Neural cell (in vitro differentiated cells): ENCODE data around the gene IL4I1. TPM values are rescaled to one million over a fixed set of nuclear protein-coding genes. Genes with fewer than 3 reads are reported as not detected.

ENCODE experiments used
- H2AFZ ChIP-seq: fragments of 200-600, 300-800 bp; sonication (generic), shearing (Covaris generic); 2 replicates; pipeline ENCODE4 v1.6.0; 2014; ENCODE audit warnings: low read depth, mild to moderate bottlenecking, antibody characterized with exemption, low read length, moderate library complexity
- H3F3A ChIP-seq: fragments of 200-600 bp; shearing (Covaris generic); 2 replicates; pipeline ENCODE4 v1.6.1; 2016; ENCODE audit warnings: mild to moderate bottlenecking, moderate library complexity, mixed read lengths, antibody characterized with exemption, low read length; ENCODE audit not compliant: insufficient read depth, poor library complexity, severe bottlenecking
- H3K27ac ChIP-seq: fragments of 200-600, 300-800 bp; sonication (generic), shearing (Covaris generic); 2 replicates; pipeline ENCODE4 v1.5.1; 2014; ENCODE audit warnings: mild to moderate bottlenecking, low read length, moderate library complexity
- H3K27me3 ChIP-seq: fragments of 300-800, 200-600 bp; sonication (generic), shearing (Covaris generic); 2 replicates; pipeline ENCODE4 v1.6.0; 2014; ENCODE audit warnings: mild to moderate bottlenecking, low read depth, low read length, moderate library complexity; ENCODE audit not compliant: insufficient read depth
- H3K36me3 ChIP-seq: fragments of 300-800, 200-600 bp; sonication (generic), shearing (Covaris generic); 2 replicates; pipeline ENCODE4 v1.5.1; 2014; ENCODE audit warnings: mild to moderate bottlenecking, antibody characterized with exemption, low read length, moderate library complexity; ENCODE audit not compliant: insufficient read depth
- H3K4me2 ChIP-seq: fragments of 300-800, 200-600 bp; sonication (generic), shearing (Covaris generic); 2 replicates; pipeline ENCODE4 v1.6.0; 2014; ENCODE audit warnings: mild to moderate bottlenecking, low read length
- H3K4me3 ChIP-seq: fragments of 300-800, 200-600 bp; sonication (generic), shearing (Covaris generic); 2 replicates; pipeline ENCODE4 v1.5.1; 2014; ENCODE audit warnings: mild to moderate bottlenecking, low read length, moderate library complexity
- H3K79me2 ChIP-seq: fragments of 200-600 bp; shearing (Covaris generic); replicated peaks from 2 replicates; pipeline ENCODE4 v1.6.0; 2014; ENCODE audit warnings: mild to moderate bottlenecking, low read length, moderate library complexity; ENCODE audit not compliant: insufficient read depth
- H3K9ac ChIP-seq: fragments of 300-800, 200-600 bp; sonication (generic), shearing (Covaris generic); 2 replicates; pipeline ENCODE4 v1.6.1; 2016; ENCODE audit warnings: mild to moderate bottlenecking, low read length, mixed read lengths
- H3K9me2 ChIP-seq: fragments of 200-600 bp; shearing (Covaris generic); 2 replicates; pipeline ENCODE4 v1.6.1; 2016; ENCODE audit warnings: mild to moderate bottlenecking, low read length, mixed read lengths; ENCODE audit not compliant: insufficient read depth
- H3K9me3 ChIP-seq: fragments of 200-600, 300-800 bp; sonication (generic), shearing (Covaris generic); 2 replicates; pipeline ENCODE4 v1.6.1; 2016; ENCODE audit warnings: mild to moderate bottlenecking, mixed run types, low read length, moderate library complexity, mixed read lengths
- H4K20me1 ChIP-seq: fragments of 200-600 bp; shearing (Covaris generic); 2 replicates; pipeline ENCODE4 v1.6.1; 2016; ENCODE audit warnings: mild to moderate bottlenecking, mixed run types; ENCODE audit not compliant: insufficient read depth
- CTCF ChIP-seq: fragments of 450-650 bp; IDR thresholded peaks from 2 replicates; pipeline ENCODE4 v1.5.1; 2014; ENCODE audit warnings: antibody characterized with exemption, mild to moderate bottlenecking, moderate library complexity; ENCODE audit not compliant: poor library complexity, severe bottlenecking
- EP300 ChIP-seq: fragments of 450-650 bp; conservative IDR thresholded peaks from 2 replicates; pipeline ENCODE4 v1.6.1; 2014; ENCODE audit warnings: antibody characterized with exemption, mild to moderate bottlenecking, moderate library complexity; ENCODE audit not compliant: poor library complexity, severe bottlenecking
- EZH2 ChIP-seq: fragments of 200-600, 300-800 bp; shearing (Covaris generic), sonication (generic); IDR thresholded peaks from 2 replicates; pipeline ENCODE4 v1.6.1; 2014; ENCODE audit warnings: antibody characterized with exemption, low read length, borderline replicate concordance, mild to moderate bottlenecking; ENCODE audit not compliant: insufficient read depth, poor library complexity, severe bottlenecking
- MXI1 ChIP-seq: fragments of 450-650 bp; conservative IDR thresholded peaks from 2 replicates; pipeline ENCODE4 v1.6.1; 2014; ENCODE audit warnings: antibody characterized with exemption, mild to moderate bottlenecking; ENCODE audit not compliant: poor library complexity, severe bottlenecking
- POLR2AphosphoS5 ChIP-seq: IDR thresholded peaks from 2 replicates; pipeline ENCODE4 v1.6.1; 2012
- RAD21 ChIP-seq: fragments of 450-650 bp; conservative IDR thresholded peaks from 2 replicates; pipeline ENCODE4 v1.6.1; 2014; ENCODE audit warnings: antibody characterized with exemption, mild to moderate bottlenecking, moderate library complexity
- REST ChIP-seq: IDR thresholded peaks from 2 replicates; pipeline ENCODE4 v1.6.1; 2012; ENCODE audit warnings: borderline replicate concordance
- SMC3 ChIP-seq: fragments of 450-650 bp; conservative IDR thresholded peaks from 2 replicates; pipeline ENCODE4 v1.6.1; 2014; ENCODE audit warnings: antibody characterized with exemption, mild to moderate bottlenecking, moderate library complexity; ENCODE audit not compliant: poor library complexity
- TAF1 ChIP-seq: IDR thresholded peaks from 2 replicates; pipeline ENCODE4 v1.6.1; 2012; ENCODE audit warnings: low read depth
- polyA plus RNA-seq: library from polyadenylated mRNA; depleted of rRNA; stranded (reverse); fragments of >200 nt; gene quantifications from 2 replicates; pipeline ENCODE4 v1.2.3, GENCODE V29; 2014

Gene IL4I1
- polyA plus RNA-seq, 1 donor from 2014 or later: not detected

DNA sequence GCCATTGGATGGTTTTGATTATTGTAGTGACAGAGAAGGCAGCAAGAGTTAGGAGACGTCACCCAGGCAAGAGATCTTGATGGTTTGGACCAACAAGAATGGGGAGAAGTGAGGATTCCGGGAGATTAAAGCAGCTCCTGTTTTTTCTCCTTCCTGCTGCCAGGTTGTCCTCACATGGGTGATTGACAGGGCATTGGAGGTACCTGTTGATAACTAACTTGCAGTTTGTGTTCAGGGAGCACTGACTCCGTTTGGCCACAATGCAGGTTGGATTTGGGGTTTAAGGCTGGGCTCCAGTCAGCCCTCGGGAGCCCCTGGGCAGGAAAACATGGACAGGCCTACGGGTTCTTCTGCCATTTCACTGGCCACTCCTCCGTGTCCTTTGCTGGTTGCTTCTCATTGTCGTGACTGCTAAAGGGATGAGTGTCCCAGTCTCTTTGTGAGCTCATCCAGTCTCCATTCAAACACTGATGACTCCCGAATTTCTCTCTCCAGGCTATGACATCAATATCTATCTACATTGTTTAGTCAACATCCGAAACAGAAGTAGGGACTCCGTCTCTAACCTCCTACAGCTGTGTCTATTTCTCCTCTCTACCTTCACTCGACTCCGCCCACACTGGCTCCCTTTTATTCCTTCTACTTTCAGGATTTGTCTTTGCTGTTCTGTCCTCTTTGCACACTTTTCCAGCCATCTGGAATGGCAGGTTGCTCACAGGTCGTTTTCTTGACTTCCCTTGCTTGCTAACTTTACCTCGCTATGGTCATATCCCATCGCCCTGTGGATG lies 47.1 kb downstream of the IL4I1 start:
- H3K4me3 ChIP-seq: peak overlapping the region; percentile 70
- TF ChIP-seq EZH2 (no peak), MXI1 (no peak), CTCF (no peak), RAD21 (no peak), POLR2AphosphoS5 (no peak), EP300 (no peak), SMC3 (no peak), REST (no peak), TAF1 (no peak)
- H2AFZ ChIP-seq: no peak overlapping the region
- peaks cover 4% of the 10 kb centered on the region for H3K36me3 ChIP-seq
- H3K27ac ChIP-seq: peak overlapping the region; percentile 95
- no peaks in the 10 kb centered on the region for H3F3A ChIP-seq
- H3K9ac ChIP-seq: peak overlapping the region; percentile 89
- H3K4me2 ChIP-seq: no peak overlapping the region
- peaks cover 25% of the 10 kb centered on the region for H4K20me1 ChIP-seq
- no peaks in the 10 kb centered on the region for H3K27me3 ChIP-seq
- no peaks in the 10 kb centered on the region for H3K9me3 ChIP-seq
- peaks cover 27% of the 10 kb centered on the region for H3K79me2 ChIP-seq
- no peaks in the 10 kb centered on the region for H3K9me2 ChIP-seq

- Histone ChIP-seq H3F3A (no peaks in the 10 kb centered on the region), H3K27ac (no peak overlapping the region), H3K9me2 (no peaks in the 10 kb centered on the region), H3K9me3 (no peaks in the 10 kb centered on the region), H3K4me2 (no peak overlapping the region), H3K27me3 (no peaks in the 10 kb centered on the region), H3K4me3 (no peak overlapping the region), H4K20me1 (peaks cover 18% of the 10 kb centered on the region), H3K36me3 (peaks cover 4% of the 10 kb centered on the region), H3K79me2 (peaks cover 24% of the 10 kb centered on the region), H2AFZ (no peak overlapping the region), H3K9ac (no peak overlapping the region)
- TF ChIP-seq POLR2AphosphoS5: no peak
- no peak for TF ChIP-seq EP300
- TF ChIP-seq TAF1: no peak
- no peak for TF ChIP-seq MXI1
- TF ChIP-seq CTCF: no peak
- no peak for TF ChIP-seq SMC3
- TF ChIP-seq RAD21: no peak
Measured at GRCh38 chr19:49848938-49849337, 47.7 kb downstream of the IL4I1 start.
